ENCODE measurements around the gene MEG3.

GRCh38 chr14:100822013-100822412, 3.9 kb upstream of the MEG3 start:
- TF ChIP-seq MAFK (IDR thresholded peaks at IDR 0.05; ENCODE audit: low read depth, low read length), result no peak
- TF ChIP-seq CTCF (conservative IDR thresholded peaks at IDR 0.05; ENCODE audit: low read depth, low read length), result no peak
